GM12891 (cell line): ENCODE data around the gene TGFBR3.

Experiments used
- PAX5 ChIP-seq: IDR thresholded peaks from 2 replicates; pipeline ENCODE4 v1.6.1; 2011; ENCODE audit warnings: low read length, moderate library complexity, mild to moderate bottlenecking; ENCODE audit not compliant: insufficient read depth, severe bottlenecking
- POLR2A ChIP-seq: IDR thresholded peaks from 2 replicates; pipeline ENCODE4 v1.6.1; 2011; ENCODE audit warnings: low read depth, low read length, control low read depth
- POLR2AphosphoS5 ChIP-seq: IDR thresholded peaks from 2 replicates; pipeline ENCODE4 v1.6.1; 2011; ENCODE audit warnings: low read depth, low read length, control low read depth
- TAF1 ChIP-seq: IDR thresholded peaks from 2 replicates; pipeline ENCODE4 v1.6.1; 2011; ENCODE audit warnings: low read depth, low read length, control low read depth

DNA sequence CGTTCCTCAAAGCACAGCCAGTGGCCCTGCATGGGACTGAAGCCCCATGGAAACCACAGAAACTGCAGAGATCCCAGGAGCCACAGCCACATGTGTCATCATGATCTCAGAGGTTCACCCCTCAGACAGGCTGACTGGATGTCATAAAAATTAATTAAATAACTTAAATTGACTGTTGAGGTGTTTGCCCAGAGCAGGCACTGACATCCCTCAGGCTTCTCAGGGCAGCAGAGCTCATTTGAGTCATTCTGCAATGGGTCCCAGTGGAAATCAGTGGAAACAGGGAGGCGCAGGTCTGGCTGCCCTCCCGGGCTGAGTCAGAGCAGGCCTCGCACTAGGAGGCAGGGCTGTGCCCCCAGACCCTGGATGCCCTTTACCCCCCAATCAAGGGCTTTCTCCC lies 250.2 kb downstream of the TGFBR3 start:
- TF ChIP-seq TAF1 (no peak), POLR2AphosphoS5 (no peak), POLR2A (no peak), PAX5 (no peak)
